Erythroblast (primary cell): Measurements from ENCODE around the gene APP.
"Not testable (repeated sequence)": the region's sequence is repeated elsewhere in the genome, so short reads cannot be mapped to it uniquely, and the experiment has no call there.

Source experiments
- DNase-seq, 2 experiments: peaks; one replicate each; lab custom pipeline; 2025; lab: John Stamatoyannopoulos, UW
- GATA1 ChIP-seq: IDR thresholded peaks from 2 replicates; pipeline ENCODE4 v1.6.1; 2011; ENCODE audit warnings: low read depth, mild to moderate bottlenecking, control low read depth, low read length, moderate library complexity
- POLR2A ChIP-seq: IDR thresholded peaks from 2 replicates; pipeline ENCODE4 v1.6.1; 2011; ENCODE audit warnings: mild to moderate bottlenecking, low read length

APP gene

GRCh38 chr21:26041431-26042180 is 129.0 kb downstream of the APP start:
- DNase-seq: no peak
- TF ChIP-seq POLR2A (no peak), GATA1 (no peak)

GRCh38 chr21:26036916-26037315 is 133.7 kb downstream of the APP start:
- no peak for DNase-seq
- TF ChIP-seq POLR2A (no peak), GATA1 (no peak)

GRCh38 chr21:26032263-26032662 is 138.3 kb downstream of the APP start:
- no peak for TF ChIP-seq GATA1
- no peak for TF ChIP-seq POLR2A
- no peak for DNase-seq

- TF ChIP-seq POLR2A (no peak), GATA1 (no peak)
- no peak for DNase-seq
Observed at GRCh38 chr21:26028183-26028582, 142.4 kb downstream of the APP start.

- no peak for DNase-seq
- TF ChIP-seq POLR2A (no peak), GATA1 (no peak)
Observed at GRCh38 chr21:26027696-26028095, 142.9 kb downstream of the APP start.

- no peak for DNase-seq
- no peak for TF ChIP-seq GATA1
- no peak for TF ChIP-seq POLR2A
Observed at GRCh38 chr21:26025536-26026512, 144.7 kb downstream of the APP start.

- DNase-seq: not testable (repeated sequence)
Observed at GRCh38 chr21:26023406-26023805, 147.2 kb downstream of the APP start.

- DNase-seq: not testable (repeated sequence)
Observed at GRCh38 chr21:26022598-26023337, 147.8 kb downstream of the APP start.

- TF ChIP-seq POLR2A (no peak), GATA1 (no peak)
- no peak for DNase-seq
Observed at GRCh38 chr21:26020510-26020909, 150.1 kb downstream of the APP start.

GRCh38 chr21:26020081-26020480 is 150.5 kb downstream of the APP start:
- TF ChIP-seq GATA1 (no peak), POLR2A (no peak)
- DNase-seq: no peak

GRCh38 chr21:26019236-26019635 is 151.3 kb downstream of the APP start:
- DNase-seq: no peak
- TF ChIP-seq POLR2A (no peak), GATA1 (no peak)

- TF ChIP-seq GATA1: no peak
- TF ChIP-seq POLR2A: no peak
- DNase-seq: no peak
Observed at GRCh38 chr21:26013970-26014369, 156.6 kb downstream of the APP start.

GRCh38 chr21:26012482-26012881 is 158.1 kb downstream of the APP start:
- not testable (repeated sequence) for DNase-seq

- TF ChIP-seq POLR2A: no peak
- TF ChIP-seq GATA1: no peak
- DNase-seq: no peak
Observed at GRCh38 chr21:26011292-26011940, 159.2 kb downstream of the APP start.
